Upper lobe of left lung (tissue), 6 donors: ENCODE results near the gene ITPKB. TPM values are rescaled to one million over a fixed set of nuclear protein-coding genes. Genes with fewer than 3 reads are reported as not detected.

Experiments
- ATAC-seq, 2 donors: fragments of 200-7000 bp; cut with Tn5 transposase; one replicate each; pipeline ENCODE4 v1.9.1; 2022; ENCODE audit warnings: mild to moderate bottlenecking in 2 of 2, moderate library complexity in 2 of 2; ENCODE audit not compliant: low FRiP score in 2 of 2
- DNase-seq, 2 donors: peaks; one replicate each; pipeline ENCODE4 v3.0.0-alpha.2; 2019 to 2020
- H3K27ac ChIP-seq, 4 donors: fragments of 200-600 bp; sonication (generic); one replicate each; pipeline ENCODE4 v1.5.1; 2016 to 2019
- H3K27me3 ChIP-seq, 4 donors: fragments of 200-600 bp; sonication (generic); one replicate each; pipeline ENCODE4 v1.5.1; 2017 to 2019
- H3K36me3 ChIP-seq, 4 donors: fragments of 200-600 bp; sonication (generic); one replicate each; pipeline ENCODE4 v1.5.1; 2016 to 2019
- H3K4me1 ChIP-seq, 4 donors: fragments of 200-600 bp; sonication (generic); one replicate each; pipeline ENCODE4 v1.5.1; 2018 to 2019
- H3K4me3 ChIP-seq, 4 donors: fragments of 200-600 bp; sonication (generic); one replicate each; pipeline ENCODE4 v1.5.1; 2017 to 2019; ENCODE audit warnings: mild to moderate bottlenecking in 2 of 4, moderate library complexity in 1 of 4
- H3K9me3 ChIP-seq, 4 donors: fragments of 200-600 bp; sonication (generic); one replicate each; pipeline ENCODE4 v1.5.1; 2018 to 2019
- CTCF ChIP-seq, 6 experiments: fragments of 450-650 bp in 4 of 6; fragments of 200-600 bp in 2 of 6; sonication (generic) in 2 of 6; IDR thresholded peaks; one replicate each; pipeline ENCODE4 v1.5.1; 2016 to 2019; ENCODE audit warnings: antibody characterized with exemption in 6 of 6
- EP300 ChIP-seq, 4 donors: sonication (generic); formaldehyde crosslinking; IDR thresholded peaks; one replicate each; pipeline ENCODE4 v1.5.1; 2017; ENCODE audit warnings: antibody characterized with exemption in 4 of 4, control low read depth in 2 of 4
- POLR2A ChIP-seq, 4 donors: fragments of 450-650 bp; IDR thresholded peaks; one replicate each; pipeline ENCODE4 v1.5.1; 2016 to 2017; ENCODE audit warnings: antibody characterized with exemption in 4 of 4, mild to moderate bottlenecking in 2 of 4
- POLR2AphosphoS5 ChIP-seq, 2 donors: sonication (generic); formaldehyde crosslinking; IDR thresholded peaks; one replicate each; pipeline ENCODE4 v1.5.1; 2017; ENCODE audit warnings: antibody characterized with exemption in 2 of 2
- WGBS, 2 donors: methylation state at CpG; one replicate each; pipeline ENCODE4 v1.1.5; 2017 to 2018; 5-methylcytosine and 5-hydroxymethylcytosine counted together
- total RNA-seq, 6 donors: library from RNA; depleted of rRNA in 4 of 6; stranded (reverse); fragments of >200 nt in 4 of 6; gene quantifications; one replicate each; pipeline versions ENCODE4 v1.1.0 to v1.2.1, GENCODE V29; 2016 to 2021
- donor health status: DM: no; HTN: no; CAD: no; lungs with moderate emphysema.
- donor health status: DM: no; HTN: yes; CAD: no; lungs with severe emphysema.

The ITPKB gene
- total RNA-seq, 6 donors from 2014 or later: 19.8 to 62.9 (median 45.8) TPM

GRCh38 chr1:226589008-226589733 is 149.9 kb downstream of the ITPKB start:
- Histone ChIP-seq H3K4me1 (no peaks in the 10 kb centered on the region), H3K4me3 (no peak overlapping the region), H3K27ac (no peak overlapping the region), H3K36me3 (no peaks in the 10 kb centered on the region), H3K27me3 (no peaks in the 10 kb centered on the region), H3K9me3 (no peaks in the 10 kb centered on the region)
- no peak for DNase-seq
- no peak for TF ChIP-seq POLR2AphosphoS5 (IDR thresholded peaks at IDR 0.05)
- no peak for TF ChIP-seq EP300 (IDR thresholded peaks at IDR 0.05)
- TF ChIP-seq POLR2A (IDR thresholded peaks at IDR 0.05): no peak
- TF ChIP-seq CTCF (IDR thresholded peaks at IDR 0.05): no peak
- ATAC-seq: no peak
- WGBS, 2 donors: 72 to 100% methylated on average over 1 to 11 of the region's 11 CpGs

GRCh38 chr1:226588484-226588883 is 150.6 kb downstream of the ITPKB start:
- TF ChIP-seq EP300 (IDR thresholded peaks at IDR 0.05) (no peak), CTCF (IDR thresholded peaks at IDR 0.05) (no peak), POLR2AphosphoS5 (IDR thresholded peaks at IDR 0.05) (no peak), POLR2A (IDR thresholded peaks at IDR 0.05) (no peak)
- ATAC-seq: no peak
- no peaks in the 10 kb centered on the region for H3K36me3 ChIP-seq
- H3K27me3 ChIP-seq: no peaks in the 10 kb centered on the region
- H3K27ac ChIP-seq: no peak overlapping the region
- no peak overlapping the region for H3K4me3 ChIP-seq
- DNase-seq: no peak
- WGBS, 2 donors: 75 to 80% methylated on average over 2 of the region's 2 CpGs
- no peaks in the 10 kb centered on the region for H3K4me1 ChIP-seq
- no peaks in the 10 kb centered on the region for H3K9me3 ChIP-seq

- TF ChIP-seq EP300 (IDR thresholded peaks at IDR 0.05) (no peak), CTCF (IDR thresholded peaks at IDR 0.05) (no peak), POLR2AphosphoS5 (IDR thresholded peaks at IDR 0.05) (no peak), POLR2A (IDR thresholded peaks at IDR 0.05) (no peak)
- ATAC-seq: no peak
- 84 to 93% methylated on average over 16 of the region's 16 CpGs for WGBS, 2 donors
These were observed 152.2 kb downstream of the ITPKB start for GRCh38 chr1:226586650-226587422.

GRCh38 chr1:226586116-226586515 is 153.0 kb downstream of the ITPKB start:
- DNase-seq (no peak), ATAC-seq (no peak)
- no peaks in the 10 kb centered on the region for H3K27me3 ChIP-seq
- no peaks in the 10 kb centered on the region for H3K9me3 ChIP-seq
- no peak overlapping the region for H3K27ac ChIP-seq
- H3K4me1 ChIP-seq: no peaks in the 10 kb centered on the region
- 94 to 97% methylated on average over 5 to 7 of the region's 7 CpGs for whole genome bisulfite sequencing, 2 donors
- H3K36me3 ChIP-seq: no peaks in the 10 kb centered on the region
- no peak overlapping the region for H3K4me3 ChIP-seq
- no peak for TF ChIP-seq EP300 (IDR thresholded peaks at IDR 0.05)
- no peak for TF ChIP-seq CTCF (IDR thresholded peaks at IDR 0.05)

More at GRCh38 chr1:226586650-226587422, 152.2 kb downstream of the ITPKB start:
- DNase-seq: no peak
- Histone ChIP-seq H3K36me3 (no peaks in the 10 kb centered on the region), H3K9me3 (no peaks in the 10 kb centered on the region), H3K27me3 (no peaks in the 10 kb centered on the region), H3K4me3 (no peak overlapping the region), H3K4me1 (no peaks in the 10 kb centered on the region), H3K27ac (no peak overlapping the region)
